ENCODE data around the gene PTER. TPM values are rescaled to one million over a fixed set of nuclear protein-coding genes. Genes with fewer than 3 reads are reported as not detected.

PTER gene
- total and polyA plus RNA-seq, 8 donors, result 2.2 to 13.6 (median 11.4) TPM

GRCh38 chr10:16408379-16408778 is 28.4 kb upstream of the PTER start:
- H3K9me3 ChIP-seq, result no peaks in the 10 kb centered on the region
- no peak for TF ChIP-seq CTCF (IDR thresholded peaks at IDR 0.05)
- ATAC-seq, result peak in 2 of 4 donors; percentile 11 to 28
- DNase-seq, result no peak
- H3K27me3 ChIP-seq, result no peaks in the 10 kb centered on the region
- intact Hi-C loops (cut with DNase I), result no loop called here
- no peaks in the 10 kb centered on the region for H3K36me3 ChIP-seq
- H3K4me3 ChIP-seq, result no peak overlapping the region
- no peak for FAIRE-seq
- 8 to 9% methylated on average over 3 of the region's 3 CpGs for WGBS, 2 donors
- no peak overlapping the region for H3K27ac ChIP-seq
- no peaks in the 10 kb centered on the region for H3K4me1 ChIP-seq

GRCh38 chr10:16417341-16417740 is 19.5 kb upstream of the PTER start:
- FAIRE-seq (no peak), DNase-seq (no peak), ATAC-seq (no peak)
- Histone ChIP-seq H3K27ac (no peak overlapping the region), H3K9me3 (no peaks in the 10 kb centered on the region), H3K4me3 (no peak overlapping the region), H3K4me1 (no peaks in the 10 kb centered on the region), H3K27me3 (no peaks in the 10 kb centered on the region), H3K36me3 (no peaks in the 10 kb centered on the region)
- WGBS, 2 donors, result 47 to 52% methylated on average over 1 of the region's 1 CpG
- no peak for TF ChIP-seq CTCF (IDR thresholded peaks at IDR 0.05)
- intact Hi-C loops (cut with DNase I), result no loop called here

GRCh38 chr10:16423599-16423998 is 13.2 kb upstream of the PTER start:
- H3K27me3 ChIP-seq, result no peaks in the 10 kb centered on the region
- no peaks in the 10 kb centered on the region for H3K36me3 ChIP-seq
- no peaks in the 10 kb centered on the region for H3K4me1 ChIP-seq
- H3K27ac ChIP-seq, result no peak overlapping the region
- no peak for TF ChIP-seq CTCF (IDR thresholded peaks at IDR 0.05)
- H3K9me3 ChIP-seq, result no peaks in the 10 kb centered on the region
- 73 to 82% methylated on average over 3 of the region's 3 CpGs for WGBS, 2 donors
- no peak overlapping the region for H3K4me3 ChIP-seq
- intact Hi-C loops (cut with DNase I), result no loop called here
- no peak for ATAC-seq
- no peak for FAIRE-seq
- no peak for DNase-seq

- WGBS, 2 donors, result 84 to 89% methylated on average over 3 of the region's 3 CpGs
- Histone ChIP-seq H3K9me3 (no peaks in the 10 kb centered on the region), H3K36me3 (no peaks in the 10 kb centered on the region), H3K27ac (no peak overlapping the region), H3K4me1 (no peaks in the 10 kb centered on the region), H3K4me3 (no peak overlapping the region), H3K27me3 (no peaks in the 10 kb centered on the region)
- FAIRE-seq (no peak), ATAC-seq (no peak), DNase-seq (no peak)
- intact Hi-C loops (cut with DNase I), result no loop called here
- TF ChIP-seq CTCF (IDR thresholded peaks at IDR 0.05), result no peak
Measured at GRCh38 chr10:16425449-16425848, 11.4 kb upstream of the PTER start.

- H3K27ac ChIP-seq, result no peak overlapping the region
- ATAC-seq (no peak), FAIRE-seq (no peak), DNase-seq (no peak)
- no peaks in the 10 kb centered on the region for H3K9me3 ChIP-seq
- intact Hi-C loops (cut with DNase I), result no loop called here
- no peak overlapping the region for H3K4me3 ChIP-seq
- H3K4me1 ChIP-seq, result no peaks in the 10 kb centered on the region
- H3K27me3 ChIP-seq, result no peaks in the 10 kb centered on the region
- 80 to 84% methylated on average over 6 of the region's 6 CpGs for WGBS, 2 donors
- no peaks in the 10 kb centered on the region for H3K36me3 ChIP-seq
- TF ChIP-seq CTCF (IDR thresholded peaks at IDR 0.05), result no peak
Measured at GRCh38 chr10:16429539-16429938, 7.3 kb upstream of the PTER start.
